H9 (cell line): ENCODE data around the gene AMOT. TPM values are rescaled to one million over a fixed set of nuclear protein-coding genes. Genes with fewer than 3 reads are reported as not detected.

Source experiments
- DNase-seq: peaks from one replicate; pipeline ENCODE4 v3.0.0-alpha.2; 2017
- H2AFZ ChIP-seq: one replicate; pipeline ENCODE4 v1.6.1; 2013; ENCODE audit warnings: mild to moderate bottlenecking, low read length, control low read depth, moderate library complexity
- H2AK5ac ChIP-seq: 2 replicates; pipeline ENCODE4 v1.6.1; 2013; ENCODE audit warnings: low read length, control low read depth, mixed read lengths; ENCODE audit not compliant: insufficient read length
- H2BK120ac ChIP-seq: one replicate; pipeline ENCODE4 v1.6.1; 2013; ENCODE audit warnings: low read depth, mild to moderate bottlenecking, low read length, control low read depth, inconsistent platforms; ENCODE audit not compliant: poor library complexity, severe bottlenecking
- H2BK12ac ChIP-seq: 2 replicates; pipeline ENCODE4 v1.6.1; 2013; ENCODE audit warnings: low read length, control low read depth, mixed read lengths, low read depth; ENCODE audit not compliant: insufficient read length
- H2BK15ac ChIP-seq: 2 replicates; pipeline ENCODE4 v1.6.1; 2013; ENCODE audit warnings: low read depth, low read length, control low read depth
- H2BK20ac ChIP-seq: one replicate; pipeline ENCODE4 v1.6.1; 2013; ENCODE audit warnings: low read depth, mild to moderate bottlenecking, low read length, control low read depth, inconsistent platforms; ENCODE audit not compliant: poor library complexity, severe bottlenecking
- H2BK5ac ChIP-seq: 2 replicates; pipeline ENCODE4 v1.6.1; 2013; ENCODE audit warnings: low read length, control low read depth, mixed read lengths; ENCODE audit not compliant: insufficient read length
- H3K14ac ChIP-seq: 2 replicates; pipeline ENCODE4 v1.6.1; 2013; ENCODE audit warnings: low read length, control low read depth; ENCODE audit not compliant: insufficient read depth
- H3K18ac ChIP-seq: 2 replicates; pipeline ENCODE4 v1.6.1; 2013; ENCODE audit warnings: low read depth, mild to moderate bottlenecking, mixed read lengths, low read length, control low read depth; ENCODE audit not compliant: insufficient read length
- H3K23ac ChIP-seq: 2 replicates; pipeline ENCODE4 v1.6.1; 2013; ENCODE audit warnings: low read length, control low read depth, mixed read lengths, low read depth; ENCODE audit not compliant: insufficient read length
- H3K23me2 ChIP-seq: 2 replicates; pipeline ENCODE4 v1.6.1; 2013; ENCODE audit warnings: low read depth, mild to moderate bottlenecking, mixed read lengths, low read length, control low read depth; ENCODE audit not compliant: insufficient read length, poor library complexity, severe bottlenecking
- H3K27ac ChIP-seq: 2 replicates; pipeline ENCODE4 v1.5.1; 2013; ENCODE audit warnings: low read length, control low read depth, mixed read lengths, low read depth; ENCODE audit not compliant: insufficient read length
- H3K27me3 ChIP-seq: 2 replicates; pipeline ENCODE4 v1.6.1; 2013; ENCODE audit warnings: low read length, control low read depth, inconsistent platforms; ENCODE audit not compliant: insufficient read depth
- H3K4ac ChIP-seq: 2 replicates; pipeline ENCODE4 v1.6.1; 2013; ENCODE audit warnings: low read depth, mild to moderate bottlenecking, control low read depth, inconsistent platforms, low read length, moderate library complexity
- H3K4me1 ChIP-seq: 2 replicates; pipeline ENCODE4 v1.6.1; 2013; ENCODE audit warnings: low read length, control low read depth, inconsistent platforms; ENCODE audit not compliant: insufficient read depth
- H3K4me2 ChIP-seq: 2 replicates; pipeline ENCODE4 v1.6.1; 2013; ENCODE audit warnings: low read length, control low read depth, mixed read lengths; ENCODE audit not compliant: insufficient read length, insufficient read depth
- H3K56ac ChIP-seq: 2 replicates; pipeline ENCODE4 v1.6.1; 2013; ENCODE audit warnings: low read depth, mild to moderate bottlenecking, mixed read lengths, low read length, control low read depth; ENCODE audit not compliant: insufficient read length
- H3K79me1 ChIP-seq: 2 replicates; pipeline ENCODE4 v1.6.1; 2013; ENCODE audit warnings: low read depth, mild to moderate bottlenecking, moderate library complexity, low read length, control low read depth, inconsistent platforms; ENCODE audit not compliant: insufficient read depth, poor library complexity, severe bottlenecking
- H3K79me2 ChIP-seq: 2 replicates; pipeline ENCODE4 v1.6.1; 2013; ENCODE audit warnings: low read length, control low read depth, inconsistent platforms; ENCODE audit not compliant: insufficient read depth
- H3K9ac ChIP-seq: 2 replicates; pipeline ENCODE4 v1.6.1; 2013; ENCODE audit warnings: low read length, control low read depth, mixed read lengths; ENCODE audit not compliant: insufficient read length; ENCODE audit errors: extremely low read depth
- H3K9me3 ChIP-seq: one replicate; pipeline ENCODE4 v1.6.1; 2013; ENCODE audit warnings: low read depth, low read length, inconsistent platforms; ENCODE audit not compliant: control insufficient read depth
- H3T11ph ChIP-seq: one replicate; pipeline ENCODE4 v1.6.1; 2013; ENCODE audit warnings: mild to moderate bottlenecking, low read length, control low read depth, inconsistent platforms
- H4K20me1 ChIP-seq: one replicate; pipeline ENCODE4 v1.6.1; 2013; ENCODE audit not compliant: control insufficient read depth, insufficient read length, insufficient read depth
- H4K5ac ChIP-seq: 2 replicates; pipeline ENCODE4 v1.6.1; 2013; ENCODE audit warnings: low read depth, mild to moderate bottlenecking, mixed read lengths, low read length, control low read depth; ENCODE audit not compliant: insufficient read length
- H4K8ac ChIP-seq: replicated peaks from 2 replicates; pipeline ENCODE4 v1.6.1; 2013; ENCODE audit warnings: low read length, control low read depth, mixed read lengths, low read depth; ENCODE audit not compliant: insufficient read length
- H4K91ac ChIP-seq: 2 replicates; pipeline ENCODE4 v1.6.1; 2013; ENCODE audit warnings: low read depth, mild to moderate bottlenecking, moderate library complexity, mixed read lengths, low read length, control low read depth; ENCODE audit not compliant: insufficient read length
- H3K27ac Mint-ChIP-seq, 3 experiments: 2 replicates in 2 of 3; 3 replicates in 1 of 3; pipeline ENCODE4 v1.8.0; 2020 to 2021; ENCODE audit warnings: mixed read lengths in 3 of 3, mild to moderate bottlenecking in 1 of 3, moderate library complexity in 1 of 3
- H3K27me3 Mint-ChIP-seq: 2 replicates; pipeline ENCODE4 v1.8.0; 2021; ENCODE audit warnings: low read depth, mild to moderate bottlenecking, moderate library complexity, mixed read lengths
- H3K36me3 Mint-ChIP-seq, 3 experiments: 2 replicates in 2 of 3; 3 replicates in 1 of 3; pipeline ENCODE4 v1.8.0; 2020 to 2021; ENCODE audit warnings: low read depth in 3 of 3, mixed read lengths in 3 of 3; ENCODE audit not compliant: insufficient read depth in 1 of 3
- H3K4me1 Mint-ChIP-seq, 2 experiments: 2 replicates each; pipeline ENCODE4 v1.8.0; 2020; ENCODE audit warnings: mixed read lengths in 2 of 2
- H3K4me3 Mint-ChIP-seq, 2 experiments: 2 replicates in 1 of 2; 3 replicates in 1 of 2; pipeline ENCODE4 v1.8.0; 2020 to 2021; ENCODE audit warnings: mild to moderate bottlenecking in 2 of 2, mixed read lengths in 2 of 2, moderate library complexity in 1 of 2
- H3K9me3 Mint-ChIP-seq, 2 experiments: 2 replicates in 1 of 2; 3 replicates in 1 of 2; pipeline ENCODE4 v1.8.0; 2020; ENCODE audit warnings: mild to moderate bottlenecking in 2 of 2, mixed read lengths in 2 of 2, moderate library complexity in 1 of 2
- CTCF ChIP-seq: fragments of 200-600 bp; sonication (generic); conservative IDR thresholded peaks from 3 replicates; pipeline ENCODE4 v1.8.0; 2021; ENCODE audit warnings: antibody characterized with exemption, mild to moderate bottlenecking
- WGBS: extraction: QIAGEN DNeasy Blood & Tissue Kit; methylation state at CpG from one replicate; pipeline ENCODE4 v1.1.7; 2013; ENCODE audit warnings: missing lambda C conversion rate, low lambda C conversion rate, mixed read lengths; ENCODE audit not compliant: insufficient read length; ENCODE audit errors: extremely low coverage; 5-methylcytosine and 5-hydroxymethylcytosine counted together
- total RNA-seq: library from RNA; stranded (reverse); gene quantifications from 2 replicates; pipeline ENCODE4 v1.2.1, GENCODE V29; 2021

The AMOT gene
- total RNA-seq, 1 experiment from 2014 or later: 17.6 TPM

DNA sequence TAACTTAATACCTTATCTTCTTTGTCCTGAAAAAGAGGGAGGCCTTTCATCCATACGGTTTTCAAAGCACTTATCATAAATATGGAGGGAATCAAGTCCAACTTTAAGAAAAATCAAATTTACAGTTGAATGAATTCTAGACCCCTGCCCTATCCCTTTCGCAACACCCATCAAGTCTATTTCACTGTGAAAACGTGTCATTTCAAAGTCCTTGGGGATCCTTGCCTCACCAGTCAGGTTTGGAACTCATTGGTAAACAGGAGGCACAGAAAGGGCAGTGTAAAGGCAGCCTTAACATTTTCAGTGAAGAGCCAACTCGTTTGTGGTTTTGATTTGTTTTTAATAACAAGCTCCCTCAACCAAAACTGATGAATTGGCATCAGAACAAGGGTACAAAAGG lies 66.5 kb downstream of the AMOT start:
- WGBS: no CpG with 5 or more reads among the region's 4 CpGs
- no peak overlapping the region for H3T11ph ChIP-seq
- H3K23ac ChIP-seq: no peak overlapping the region
- no peak overlapping the region for H3K18ac ChIP-seq
- no peaks in the 10 kb centered on the region for H3K79me2 ChIP-seq
- no peak overlapping the region for H2BK120ac ChIP-seq
- H2AFZ ChIP-seq: no peak overlapping the region
- no peak overlapping the region for H4K8ac ChIP-seq
- H3K4me2 ChIP-seq: no peak overlapping the region
- no peak overlapping the region for H3K4ac ChIP-seq
- Mint-ChIP-seq H3K9me3 (no peaks in the 10 kb centered on the region), H3K27me3 (no peaks in the 10 kb centered on the region), H3K4me3 (no peak overlapping the region), H3K36me3 (peaks cover 0 to 5% (median 4%) of the 10 kb centered on the region in 3 experiments; a peak in 3 of 7 replicates), H3K27ac (no peak overlapping the region), H3K4me1 (peaks cover 0 to 5% of the 10 kb centered on the region in 2 experiments; a peak in 1 of 4 replicates)
- no peak overlapping the region for H4K91ac ChIP-seq
- no peak overlapping the region for H3K56ac ChIP-seq
- H3K4me1 ChIP-seq: no peaks in the 10 kb centered on the region
- no peak overlapping the region for H2BK15ac ChIP-seq
- no peak overlapping the region for H3K14ac ChIP-seq
- H2BK12ac ChIP-seq: no peak overlapping the region
- H3K23me2 ChIP-seq: peaks cover 3% of the 10 kb centered on the region
- no peak overlapping the region for H2BK5ac ChIP-seq
- no peaks in the 10 kb centered on the region for H3K27me3 ChIP-seq
- no peak overlapping the region for H2BK20ac ChIP-seq
- no peak overlapping the region for H4K5ac ChIP-seq
- H4K20me1 ChIP-seq: no peaks in the 10 kb centered on the region
- no peak overlapping the region for H2AK5ac ChIP-seq
- no peak for TF ChIP-seq CTCF
- H3K9me3 ChIP-seq: no peaks in the 10 kb centered on the region
- no peak overlapping the region for H3K27ac ChIP-seq
- DNase-seq: no peak
- no peaks in the 10 kb centered on the region for H3K79me1 ChIP-seq
- H3K9ac ChIP-seq: no peak overlapping the region
